DND-41 (cell line): Measurements from ENCODE around the gene GPN1.
A peak's percentile ranks its signal among the peaks of the same experiment; 100 is the strongest.

Experiments used
- ATAC-seq: fragments of 200-7000 bp; cut with Tn5 transposase; 3 replicates; pipeline ENCODE4 v1.9.1; 2021; ENCODE audit warnings: low read depth; ENCODE audit not compliant: insufficient read depth
- DNase-seq: peaks from one replicate; pipeline ENCODE4 v3.0.0-alpha.2; 2020
- H2AFZ ChIP-seq: 2 replicates; pipeline ENCODE4 v1.6.0; 2012; ENCODE audit warnings: low read depth, low read length
- H3K27ac ChIP-seq: 2 replicates; pipeline ENCODE4 v1.5.1; 2012; ENCODE audit warnings: low read length, inconsistent platforms
- H3K27me3 ChIP-seq: fragments of 200-600 bp; sonication (generic); 2 replicates; pipeline ENCODE4 v1.6.0; 2012; ENCODE audit warnings: low read length, mild to moderate bottlenecking, inconsistent platforms; ENCODE audit not compliant: insufficient read depth, poor library complexity
- H3K36me3 ChIP-seq: 2 replicates; pipeline ENCODE4 v1.5.1; 2012; ENCODE audit warnings: low read length, inconsistent platforms; ENCODE audit not compliant: insufficient read depth
- H3K4me1 ChIP-seq: 2 replicates; pipeline ENCODE4 v1.5.1; 2012; ENCODE audit warnings: mild to moderate bottlenecking, low read length; ENCODE audit not compliant: insufficient read depth
- H3K4me2 ChIP-seq: 2 replicates; pipeline ENCODE4 v1.6.0; 2012; ENCODE audit warnings: mild to moderate bottlenecking, moderate library complexity, low read length, inconsistent platforms; ENCODE audit not compliant: insufficient read depth
- H3K4me3 ChIP-seq, 2 experiments: fragments of 200-600 bp in 1 of 2; shearing (Covaris generic) in 1 of 2; 2 replicates each; pipeline ENCODE4 v1.5.1; 2012 to 2016; ENCODE audit warnings: inconsistent platforms in 2 of 2, low read length in 2 of 2, mild to moderate bottlenecking in 2 of 2, low read depth in 1 of 2, moderate library complexity in 1 of 2
- H3K79me2 ChIP-seq: 2 replicates; pipeline ENCODE4 v1.6.0; 2012; ENCODE audit warnings: low read length, inconsistent platforms; ENCODE audit not compliant: insufficient read depth
- H3K9ac ChIP-seq: 2 replicates; pipeline ENCODE4 v1.6.0; 2012; ENCODE audit warnings: low read depth, mild to moderate bottlenecking, inconsistent platforms, low read length, moderate library complexity
- H3K9me3 ChIP-seq: 2 replicates; pipeline ENCODE4 v1.5.1; 2012; ENCODE audit warnings: low read length, moderate library complexity, mild to moderate bottlenecking, inconsistent platforms; ENCODE audit not compliant: insufficient read depth, severe bottlenecking
- H4K20me1 ChIP-seq: 2 replicates; pipeline ENCODE4 v1.6.0; 2012; ENCODE audit warnings: low read length; ENCODE audit not compliant: insufficient read depth
- EZH2 ChIP-seq: IDR thresholded peaks from 3 replicates; pipeline ENCODE4 v1.6.1; 2012; ENCODE audit warnings: borderline replicate concordance, low read depth, mild to moderate bottlenecking, moderate library complexity, low read length, inconsistent platforms; ENCODE audit not compliant: severe bottlenecking
- TF ChIP-seq, protein P1 (sequence below): IDR thresholded peaks from 2 replicates; pipeline ENCODE4 v1.5.1; 2012; ENCODE audit warnings: borderline replicate concordance, low read length, moderate library complexity, mild to moderate bottlenecking; ENCODE audit not compliant: poor library complexity, severe bottlenecking; ENCODE audit errors: extremely low read depth

GPN1 gene

DNA sequence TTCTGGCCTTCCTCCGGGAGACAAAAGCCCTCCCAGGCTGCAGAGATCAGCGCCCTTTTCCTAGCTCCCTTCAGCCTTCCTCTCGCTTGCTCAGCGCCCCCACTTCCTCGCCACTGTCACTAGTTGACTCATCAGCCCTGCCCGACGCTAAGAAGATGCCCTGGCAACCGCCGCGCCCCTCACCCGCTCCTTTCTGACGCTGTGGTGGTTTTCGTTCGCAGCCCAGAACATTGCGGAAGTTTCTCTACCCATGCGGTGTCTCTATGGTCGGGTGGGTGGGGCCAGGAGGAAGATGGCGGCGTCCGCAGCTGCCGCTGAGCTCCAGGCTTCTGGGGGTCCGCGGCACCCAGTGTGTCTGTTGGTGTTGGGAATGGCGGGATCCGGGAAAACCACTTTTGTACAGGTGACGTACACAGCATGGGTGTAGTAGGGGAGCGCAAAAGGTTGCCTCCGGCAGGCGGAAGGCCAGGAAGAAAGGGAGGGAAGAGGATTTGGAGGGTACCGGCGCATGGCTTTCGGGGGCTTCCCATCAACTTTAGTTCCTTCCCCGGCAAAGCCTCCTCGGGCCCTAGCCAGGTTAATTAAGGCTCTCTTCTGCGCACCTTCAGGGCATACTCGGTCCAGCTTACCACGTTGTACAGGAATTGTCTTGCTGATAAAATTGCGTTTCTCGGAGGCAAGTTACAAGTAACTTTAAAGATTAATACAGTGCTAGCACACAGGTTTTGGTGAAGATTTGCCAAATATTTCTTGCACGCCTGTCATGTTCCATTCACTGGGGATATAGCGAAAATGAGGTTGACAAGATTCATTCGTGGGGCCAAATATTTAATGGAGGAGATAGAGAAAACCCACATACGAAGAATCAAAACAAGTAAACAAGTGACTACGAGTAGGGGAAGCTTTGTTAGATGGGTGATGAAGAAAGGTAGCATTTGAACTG lies at the start of gene GPN1, which contains the start of gene CCDC121:
Gene GPN1, plus strand, starts transcription at position 284 of the 943 bp plus-strand sequence. Its CDS starts 9 bp downstream, at position 293.
Gene CCDC121, minus strand, starts transcription at position 246 of the 943 bp plus-strand sequence. CDS start 1,213 bp downstream, outside the sequence.
- Histone ChIP-seq H2AFZ (peak within 1 kb of the TSS; percentile 98), H3K4me2 (peak within 1 kb of the TSS; percentile 73), H3K36me3 (peaks cover 33% of the 10 kb centered on the region), H3K79me2 (peaks cover 28% of the 10 kb centered on the region), H3K27me3 (no peaks in the 10 kb centered on the region), H3K27ac (peak within 1 kb of the TSS; percentile 86), H3K4me3 (peak within 1 kb of the TSS; percentile 57 to 85), H3K9ac (peak within 1 kb of the TSS; percentile 68), H3K9me3 (no peaks in the 10 kb centered on the region), H3K4me1 (peaks cover 46% of the 10 kb centered on the region), H4K20me1 (no peaks in the 10 kb centered on the region)
- peak; percentile 99 for ATAC-seq
- DNase-seq = peak; percentile 96
- TF ChIP-seq, protein P1, sequence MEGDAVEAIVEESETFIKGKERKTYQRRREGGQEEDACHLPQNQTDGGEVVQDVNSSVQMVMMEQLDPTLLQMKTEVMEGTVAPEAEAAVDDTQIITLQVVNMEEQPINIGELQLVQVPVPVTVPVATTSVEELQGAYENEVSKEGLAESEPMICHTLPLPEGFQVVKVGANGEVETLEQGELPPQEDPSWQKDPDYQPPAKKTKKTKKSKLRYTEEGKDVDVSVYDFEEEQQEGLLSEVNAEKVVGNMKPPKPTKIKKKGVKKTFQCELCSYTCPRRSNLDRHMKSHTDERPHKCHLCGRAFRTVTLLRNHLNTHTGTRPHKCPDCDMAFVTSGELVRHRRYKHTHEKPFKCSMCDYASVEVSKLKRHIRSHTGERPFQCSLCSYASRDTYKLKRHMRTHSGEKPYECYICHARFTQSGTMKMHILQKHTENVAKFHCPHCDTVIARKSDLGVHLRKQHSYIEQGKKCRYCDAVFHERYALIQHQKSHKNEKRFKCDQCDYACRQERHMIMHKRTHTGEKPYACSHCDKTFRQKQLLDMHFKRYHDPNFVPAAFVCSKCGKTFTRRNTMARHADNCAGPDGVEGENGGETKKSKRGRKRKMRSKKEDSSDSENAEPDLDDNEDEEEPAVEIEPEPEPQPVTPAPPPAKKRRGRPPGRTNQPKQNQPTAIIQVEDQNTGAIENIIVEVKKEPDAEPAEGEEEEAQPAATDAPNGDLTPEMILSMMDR = no peak
- TF ChIP-seq EZH2 = no peak

DNA sequence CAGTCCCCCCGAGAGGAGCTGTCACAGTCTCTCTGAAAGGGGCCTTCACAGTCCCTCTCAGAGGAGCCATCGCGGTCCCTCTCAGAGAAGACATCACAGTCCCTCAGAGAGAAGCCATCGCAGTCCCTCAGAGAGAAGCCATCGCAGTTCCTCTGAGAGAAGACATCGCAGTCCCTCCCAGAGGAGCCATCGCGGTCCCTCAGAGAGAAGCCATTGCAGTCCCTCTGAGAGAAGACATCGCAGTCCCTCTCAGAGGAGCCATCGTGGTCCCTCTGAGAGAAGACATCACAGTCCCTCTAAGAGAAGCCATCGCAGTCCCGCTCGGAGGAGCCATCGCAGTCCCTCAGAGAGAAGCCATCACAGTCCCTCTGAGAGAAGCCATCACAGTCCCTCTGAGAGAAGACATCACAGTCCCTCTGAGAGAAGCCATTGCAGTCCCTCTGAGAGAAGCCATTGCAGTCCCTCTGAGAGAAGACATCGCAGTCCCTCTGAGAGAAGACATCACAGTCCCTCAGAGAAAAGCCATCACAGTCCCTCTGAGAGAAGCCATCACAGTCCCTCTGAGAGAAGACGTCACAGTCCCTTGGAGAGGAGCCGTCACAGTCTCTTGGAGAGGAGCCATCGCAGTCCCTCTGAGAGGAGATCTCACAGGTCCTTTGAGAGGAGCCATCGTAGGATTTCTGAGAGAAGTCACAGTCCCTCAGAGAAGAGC lies 47.3 kb upstream of the GPN1 start:
- TF ChIP-seq, protein P1 = no peak
- TF ChIP-seq EZH2 = no peak
- ATAC-seq (no peak), DNase-seq (no peak)
- Histone ChIP-seq H3K27ac (no peak overlapping the region), H3K27me3 (peaks cover 3% of the 10 kb centered on the region), H3K79me2 (peaks cover 36% of the 10 kb centered on the region), H3K9ac (no peak overlapping the region), H4K20me1 (peaks cover 5% of the 10 kb centered on the region; the same call in 1 of the 2 replicates), H3K4me3 (no peak overlapping the region), H3K36me3 (no peaks in the 10 kb centered on the region), H3K4me1 (peaks cover 25% of the 10 kb centered on the region), H2AFZ (peak overlapping the region; percentile 77), H3K9me3 (no peaks in the 10 kb centered on the region), H3K4me2 (no peak overlapping the region)

DNA sequence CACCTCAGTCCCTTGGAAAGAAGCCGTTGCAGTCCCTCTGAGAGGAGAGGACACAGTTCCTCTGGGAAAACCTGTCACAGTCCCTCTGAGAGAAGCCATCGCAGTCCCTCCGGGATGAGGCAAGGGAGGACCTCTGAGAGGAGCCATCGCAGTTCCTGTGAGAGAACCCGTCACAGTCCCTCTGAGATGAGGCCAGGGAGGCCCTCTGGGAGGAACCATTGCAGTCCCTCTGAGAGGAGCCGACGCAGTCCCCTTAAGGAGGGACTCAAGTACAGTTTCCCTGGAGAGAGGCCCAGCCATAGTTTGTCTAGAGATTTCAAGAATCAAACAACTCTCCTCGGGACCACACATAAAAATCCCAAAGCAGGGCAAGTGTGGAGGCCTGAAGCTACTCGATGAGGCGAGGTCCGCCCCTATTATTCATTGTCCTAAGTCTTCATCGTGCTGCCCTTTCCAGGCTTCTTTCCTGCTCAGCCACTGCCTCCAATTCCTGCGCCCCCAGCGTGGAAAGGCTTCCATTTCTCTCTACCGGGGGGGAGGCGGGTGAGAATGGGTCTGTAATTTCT lies 46.6 kb upstream of the GPN1 start:
- Histone ChIP-seq H3K36me3 (no peaks in the 10 kb centered on the region), H2AFZ (peak overlapping the region; percentile 77), H3K27ac (peak overlapping the region; percentile 55), H3K27me3 (peaks cover 3% of the 10 kb centered on the region), H3K4me3 (peak overlapping the region in 1 of 2 experiments; percentile 61; a peak in 2 of 4 replicates), H3K9me3 (no peaks in the 10 kb centered on the region), H3K9ac (peak overlapping the region; percentile 53), H3K4me1 (peaks cover 25% of the 10 kb centered on the region), H3K4me2 (peak overlapping the region; percentile 78), H4K20me1 (peaks cover 5% of the 10 kb centered on the region; the same call in 1 of the 2 replicates), H3K79me2 (peaks cover 43% of the 10 kb centered on the region)
- TF ChIP-seq, protein P1 = no peak
- TF ChIP-seq EZH2 = no peak
- ATAC-seq (no peak), DNase-seq (no peak)
